K562 (cell line): ENCODE measurements around the gene CUL2. TPM values are rescaled to one million over a fixed set of nuclear protein-coding genes. Genes with fewer than 3 reads are reported as not detected.
A peak's percentile ranks its signal among the peaks of the same experiment; 100 is the strongest.

ENCODE experiments used
- ATAC-seq: fragments of 200-7000 bp; cut with Tn5 transposase; 3 replicates; pipeline ENCODE4 v1.9.1; 2020; ENCODE audit warnings: moderate library complexity
- BruUV-seq: library from RNA; stranded (reverse); fragments of 400-500 nt; replicated peaks from 2 replicates; lab custom pipeline; 2021; lab: Mats Ljungman, UMichigan
- CTCF ChIA-PET: fragments of 300-600 bp; formaldehyde crosslinking; extraction: SDS; loops from one replicate; lab custom pipeline; 2021; ENCODE audit warnings: low intra/inter-chr PET ratio; lab: Yijun Ruan, JAX
- POLR2A ChIA-PET: fragments of 300-600, 350-650 bp; sonication (Branson Sonifier 250); formaldehyde crosslinking; extraction: SDS; loops from one replicate; lab custom pipeline; 2021; ENCODE audit warnings: antibody characterized with exemption, inconsistent platforms; lab: Yijun Ruan, JAX
- DNase-seq, 4 experiments: peaks; one replicate each; pipeline versions ENCODE4 v3.0.0 to v3.0.0-alpha.2; 2011 to 2018; ENCODE audit warnings: low spot score in 3 of 4, mixed read lengths in 3 of 4; ENCODE audit errors: extremely low read depth in 1 of 4
- FAIRE-seq: peaks from 2 replicates; lab custom pipeline; 2011; peaks lifted over from hg19 to GRCh38; lab: Jason Lieb, UNC
- H2AFZ ChIP-seq: 2 replicates; pipeline ENCODE4 v1.6.0; 2011; ENCODE audit warnings: low read depth, low read length, control low read depth, inconsistent platforms
- H3K27ac ChIP-seq: fragments of 200-600 bp; 3 replicates; pipeline ENCODE4 v1.8.0; 2011; ENCODE audit warnings: low read depth, mild to moderate bottlenecking, control low read depth, inconsistent platforms, low read length, moderate library complexity, mixed read lengths; ENCODE audit errors: extremely low read depth
- H3K27me3 ChIP-seq, 2 experiments: fragments of 300-600 bp in 1 of 2; 2 replicates in 1 of 2; 3 replicates in 1 of 2; pipeline versions ENCODE4 v1.6.0 to v1.8.0; 2011; ENCODE audit warnings: inconsistent platforms in 2 of 2, low read length in 2 of 2, mild to moderate bottlenecking in 1 of 2, mixed read lengths in 1 of 2, moderate library complexity in 1 of 2; ENCODE audit not compliant: control insufficient read depth in 2 of 2, insufficient read depth in 2 of 2
- H3K36me3 ChIP-seq: fragments of 300-600 bp; 3 replicates; pipeline ENCODE4 v1.8.0; 2011; ENCODE audit warnings: mild to moderate bottlenecking, low read length, inconsistent platforms; ENCODE audit not compliant: control insufficient read depth, insufficient read depth
- H3K4me1 ChIP-seq, 2 experiments: fragments of 200-600 bp in 1 of 2; replicated peaks in 1 of 2; 2 replicates in 1 of 2; 3 replicates in 1 of 2; pipeline versions ENCODE4 v1.5.1 to v1.8.0; 2011; ENCODE audit warnings: inconsistent platforms in 2 of 2, low read length in 2 of 2, mild to moderate bottlenecking in 1 of 2, mixed read lengths in 1 of 2, moderate library complexity in 1 of 2; ENCODE audit not compliant: control insufficient read depth in 2 of 2, insufficient read depth in 2 of 2
- H3K4me2 ChIP-seq: 2 replicates; pipeline ENCODE4 v1.6.1; 2011; ENCODE audit warnings: low read length, control low read depth, inconsistent platforms, mixed read lengths; ENCODE audit not compliant: insufficient read depth
- H3K4me3 ChIP-seq: fragments of 200-600 bp; sonication (generic), shearing (Covaris generic); 2 replicates; pipeline ENCODE4 v1.5.1; 2016; ENCODE audit warnings: control low read depth, inconsistent platforms
- H3K79me2 ChIP-seq: fragments of 200-600 bp; 3 replicates; pipeline ENCODE4 v1.8.0; 2011; ENCODE audit warnings: low read length, inconsistent platforms; ENCODE audit not compliant: control insufficient read depth, insufficient read depth
- H3K9ac ChIP-seq, 2 experiments: 2 replicates each; pipeline versions ENCODE4 v1.6.0 to v1.6.1; 2011; ENCODE audit warnings: low read depth in 2 of 2, low read length in 2 of 2, control low read depth in 1 of 2, inconsistent platforms in 1 of 2, mild to moderate bottlenecking in 1 of 2, mixed read lengths in 1 of 2; ENCODE audit not compliant: insufficient read depth in 1 of 2
- H3K9me1 ChIP-seq: one replicate; pipeline ENCODE4 v1.6.0; 2011; ENCODE audit warnings: inconsistent platforms, mild to moderate bottlenecking, low read length, moderate library complexity; ENCODE audit not compliant: control insufficient read depth, insufficient read depth
- H3K9me3 ChIP-seq: replicated peaks from 2 replicates; pipeline ENCODE4 v1.5.1; 2011; ENCODE audit warnings: low read depth, low read length, inconsistent platforms; ENCODE audit not compliant: control insufficient read depth, insufficient read depth
- H4K20me1 ChIP-seq: replicated peaks from 2 replicates; pipeline ENCODE4 v1.6.1; 2011; ENCODE audit warnings: low read length, inconsistent platforms, mixed read lengths; ENCODE audit not compliant: control insufficient read depth, insufficient read depth
- ATF1 ChIP-seq, 2 experiments: fragments of 450-650 bp in 1 of 2; IDR thresholded peaks; 2 replicates each; pipeline ENCODE4 v1.6.1; 2016; ENCODE audit warnings: missing compliant biosample characterization in 1 of 2, missing genetic modification characterization in 1 of 2
- C11orf30 ChIP-seq: fragments of 450-650 bp; IDR thresholded peaks from 2 replicates; pipeline ENCODE4 v1.6.1; 2016; ENCODE audit warnings: low read depth, mild to moderate bottlenecking
- CBFA2T2 ChIP-seq: fragments of 450-650 bp; conservative IDR thresholded peaks from 2 replicates; pipeline ENCODE4 v1.6.1; 2017; ENCODE audit warnings: mild to moderate bottlenecking
- CBFA2T3 ChIP-seq: fragments of 450-650 bp; IDR thresholded peaks from 2 replicates; pipeline ENCODE4 v1.6.1; 2017
- CCNT2 ChIP-seq: IDR thresholded peaks from 2 replicates; pipeline ENCODE4 v1.6.1; 2011; ENCODE audit warnings: borderline replicate concordance, low read depth, mild to moderate bottlenecking, moderate library complexity, mixed read lengths, low read length; ENCODE audit not compliant: insufficient read length; ENCODE audit errors: extremely low read depth
- CREM ChIP-seq: IDR thresholded peaks from 2 replicates; pipeline ENCODE4 v1.6.1; 2014; ENCODE audit warnings: antibody characterized with exemption, low read depth
- CTBP1 ChIP-seq: fragments of 450-650 bp; IDR thresholded peaks from 2 replicates; pipeline ENCODE4 v1.6.1; 2016; ENCODE audit warnings: borderline replicate concordance
- FOSL1 ChIP-seq: fragments of 200-800 bp; sonication (Bioruptor generic); conservative IDR thresholded peaks from 2 replicates; pipeline ENCODE4 v1.6.1; 2016; ENCODE audit warnings: missing genetic modification characterization, missing compliant biosample characterization
- HDAC1 ChIP-seq, 2 experiments: fragments of 450-650 bp; IDR thresholded peaks; 2 replicates each; pipeline ENCODE4 v1.6.1; 2016 to 2017; ENCODE audit warnings: inconsistent platforms in 1 of 2, mild to moderate bottlenecking in 1 of 2, moderate library complexity in 1 of 2
- JUND ChIP-seq, 2 experiments: IDR thresholded peaks; 2 replicates in 1 of 2; 3 replicates in 1 of 2; pipeline ENCODE4 v1.6.1; 2011; ENCODE audit warnings: borderline replicate concordance in 2 of 2, low read depth in 2 of 2, low read length in 2 of 2, improper control_type of control experiment in 1 of 2, missing biosample characterization in 1 of 2, missing genetic modification characterization in 1 of 2, missing genetic modification reagents in 1 of 2
- MAFK ChIP-seq: IDR thresholded peaks from 2 replicates; pipeline ENCODE4 v1.6.1; 2011; ENCODE audit warnings: low read length, improper control_type of control experiment
- MEIS2 ChIP-seq: fragments of 450-650 bp; IDR thresholded peaks from 2 replicates; pipeline ENCODE4 v1.6.1; 2014; ENCODE audit warnings: mild to moderate bottlenecking; ENCODE audit not compliant: partially characterized antibody
- NCOA1 ChIP-seq: fragments of 450-650 bp; IDR thresholded peaks from 2 replicates; pipeline ENCODE4 v1.6.1; 2016; ENCODE audit warnings: low read depth
- NFE2 ChIP-seq: IDR thresholded peaks from 2 replicates; pipeline ENCODE4 v1.6.1; 2014; ENCODE audit warnings: antibody characterized with exemption, low read depth
- NFE2L1 ChIP-seq: fragments of 450-650 bp; IDR thresholded peaks from 2 replicates; pipeline ENCODE4 v1.6.1; 2016; ENCODE audit warnings: missing genetic modification characterization, low read depth, mild to moderate bottlenecking, missing compliant biosample characterization, moderate library complexity, borderline replicate concordance
- NFIC ChIP-seq: fragments of 450-650 bp; IDR thresholded peaks from 2 replicates; pipeline ENCODE4 v1.6.1; 2017; ENCODE audit warnings: mild to moderate bottlenecking, inconsistent platforms
- PATZ1 ChIP-seq: fragments of 250-450 bp; sonication (Bioruptor Pico); IDR thresholded peaks from 2 replicates; pipeline ENCODE4 v1.5.0; 2020; ENCODE audit warnings: mild to moderate bottlenecking, borderline replicate concordance
- SMARCA5 ChIP-seq: fragments of 450-650 bp; IDR thresholded peaks from 2 replicates; pipeline ENCODE4 v1.6.1; 2016
- SOX6 ChIP-seq: fragments of 450-650 bp; IDR thresholded peaks from 2 replicates; pipeline ENCODE4 v1.6.1; 2014; ENCODE audit warnings: mild to moderate bottlenecking
- TEAD4 ChIP-seq, 2 experiments: sonication (generic) in 1 of 2; formaldehyde crosslinking in 1 of 2; IDR thresholded peaks; 2 replicates each; pipeline versions ENCODE4 v1.6.1 to v1.8.0; 2012 to 2022; ENCODE audit warnings: borderline replicate concordance in 1 of 2, inconsistent platforms in 1 of 2, low read length in 1 of 2, mild to moderate bottlenecking in 1 of 2, missing genetic modification reagents in 1 of 2
- U2AF2 ChIP-seq: fragments of 200-400 bp; formaldehyde crosslinking; optimal IDR thresholded peaks from 2 replicates; pipeline ENCODE3; 2017; ENCODE audit warnings: low read depth, mild to moderate bottlenecking, low read length
- ZEB2 ChIP-seq: fragments of 450-650 bp; IDR thresholded peaks from 2 replicates; pipeline ENCODE4 v1.6.1; 2016
- ZNF316 ChIP-seq: fragments of 450-650 bp; IDR thresholded peaks from 2 replicates; pipeline ENCODE4 v1.6.1; 2016
- WGBS: fragments of 100-300 bp; shearing (Covaris generic); methylation state at CpG from one replicate; pipeline ENCODE4 v1.1.6; 2016; ENCODE audit warnings: low coverage, mixed read lengths; ENCODE audit not compliant: insufficient coverage; ENCODE audit errors: missing lambda C conversion rate; 5-methylcytosine and 5-hydroxymethylcytosine counted together
- in situ Hi-C: fragments of 300-500 bp; cut with MboI; formaldehyde crosslinking; loops from 4 replicates; pipeline ENCODE4 v1.15.0; 2018; ENCODE audit warnings: inconsistent platforms, mixed read lengths
- intact Hi-C: fragments of 100-400 bp; cut with micrococcal nuclease; formaldehyde crosslinking; loops from 2 replicates; pipeline ENCODE4 v1.14.2; 2022
- polyA plus RNA-seq, 8 experiments: library from polyadenylated mRNA; depleted of rRNA in 4 of 8; stranded (reverse) in 5 of 8; unstranded in 3 of 8; fragments of >200 nt; fragmentation: Nextera tagmentation in 2 of 8; fragmentation: Illumina TruSeq in 1 of 8; extraction: Ambion mirVana in 2 of 8; extraction: Trizol in 1 of 8; gene quantifications; 2 replicates each; pipeline versions ENCODE4 v1.2.1 to v1.2.3, GENCODE V29; 2011 to 2014; ENCODE audit warnings: inconsistent platforms in 1 of 8, missing spikeins in 1 of 8
- total RNA-seq, 7 experiments: library from RNA; depleted of rRNA in 6 of 7; stranded (reverse); fragments of >200 nt in 6 of 7; fragmentation: Illumina TruSeq in 2 of 7; extraction: Trizol in 2 of 7; gene quantifications; 2 replicates each; pipeline versions ENCODE4 v1.2.1 to v1.2.3, GENCODE V29; 2011 to 2021; ENCODE audit warnings: low replicate concordance in 1 of 7

The CUL2 gene
- total and polyA plus RNA-seq, 9 of the 15 experiments (the other 6 are each of a cell fraction or from before 2014, with no cell fraction given): 17.3 to 46.3 (median 41.2) TPM

GRCh38 chr10:35063837-35064454 lies 26.2 kb downstream of the CUL2 start:
- Histone ChIP-seq H3K4me2 (no peak overlapping the region), H2AFZ (no peak overlapping the region), H3K27me3 (no peaks in the 10 kb centered on the region), H3K9me1 (no peaks in the 10 kb centered on the region), H3K27ac (peak overlapping the region; percentile 61), H3K4me1 (peaks cover 0 to 10% of the 10 kb centered on the region in 2 experiments; a peak in 3 of 5 replicates), H3K9ac (0 out of 4 replicates have a peak overlapping the region, but pooled peaks of 1 of the 2 experiments have one; percentile 30), H3K4me3 (no peak overlapping the region), H3K79me2 (peaks cover 4% of the 10 kb centered on the region; the same call in 1 of the 3 replicates), H3K9me3 (no peaks in the 10 kb centered on the region), H4K20me1 (no peaks in the 10 kb centered on the region), H3K36me3 (peaks cover 57% of the 10 kb centered on the region)
- intact Hi-C loops (no loop called here), in situ Hi-C loops (no loop called here)
- DNase-seq (peak; percentile 45 to 77 (median 63)), FAIRE-seq (peak; percentile 90), ATAC-seq (peak; percentile 95)
- 34% methylated on average over 3 of the region's 3 CpGs for WGBS
- BruUV-seq: no TSS peak
- CTCF ChIA-PET: interaction anchor here (0.7 kb wide), 1 partner anchor 71 kb away, joined by 3 read pairs; no protein-coding TSS in a partner anchor
- POLR2A ChIA-PET: interaction anchor here (0.6 to 1.1 kb wide), 4 partner anchors 8 to 131 kb away, joined by 3 read pairs; no protein-coding TSS in a partner anchor
- TF ChIP-seq U2AF2: no peak
- no peak for TF ChIP-seq JUND (IDR thresholded peaks at IDR 0.05; ENCODE audit: borderline replicate concordance, low read depth, low read length)
- peak; percentile 46; the same call in 1 of the 3 replicates for TF ChIP-seq JUND (tag; IDR thresholded peaks at IDR 0.05; ENCODE audit: borderline replicate concordance, low read depth, low read length)
- peak; percentile 38; the same call in 1 of the 2 replicates for TF ChIP-seq NFIC
- TF ChIP-seq NFE2L1 (tag): no peak
- TF ChIP-seq ZEB2: 0 out of 2 replicates have a peak, but pooled peaks have one; percentile 37
- peak; percentile 91 for TF ChIP-seq SOX6
- peak; percentile 44; the same call in 1 of the 2 replicates for TF ChIP-seq FOSL1 (tag)
- peak; percentile 63 for TF ChIP-seq ZNF316
- TF ChIP-seq MAFK: peak; percentile 33; the same call in 1 of the 2 replicates
- TF ChIP-seq PATZ1 (CRISPR knock-in tag): no peak
- TF ChIP-seq CREM: peak; percentile 60
- TF ChIP-seq CBFA2T3: peak; percentile 86
- TF ChIP-seq MEIS2: peak; percentile 70
- peak; percentile 68 for TF ChIP-seq CTBP1
- TF ChIP-seq NFE2: peak; percentile 86
- TF ChIP-seq NCOA1: no peak
- no peak for TF ChIP-seq SMARCA5
- TF ChIP-seq CCNT2: peak; percentile 55
- TF ChIP-seq CBFA2T2: peak; percentile 80
- TF ChIP-seq C11orf30: peak; percentile 64
- no peak for TF ChIP-seq ATF1 (CRISPR knock-in tag; IDR thresholded peaks at IDR 0.05)
- peak; percentile 29; the same call in 1 of the 2 replicates for TF ChIP-seq ATF1 (tag; IDR thresholded peaks at IDR 0.05)
- TF ChIP-seq HDAC1 (IDR thresholded peaks at IDR 0.05): peak in 1 of 2 experiments; percentile 39; a peak in 1 of 4 replicates
- TF ChIP-seq TEAD4 (IDR thresholded peaks at IDR 0.05; ENCODE audit: low read length): peak; percentile 76
- no peak for TF ChIP-seq TEAD4 (CRISPR knock-in tag; IDR thresholded peaks at IDR 0.05; ENCODE audit: borderline replicate concordance)
